Gastroesophageal sphincter (tissue), 3 donors: ENCODE measurements around the gene LRRC1.
"Not testable (repeated sequence)": the region's sequence is repeated elsewhere in the genome, so short reads cannot be mapped to it uniquely, and the experiment has no call there.

Source experiments
- EP300 ChIP-seq: sonication (generic); formaldehyde crosslinking; IDR thresholded peaks from one replicate; pipeline ENCODE4 v1.6.1; 2017; ENCODE audit warnings: antibody characterized with exemption, mild to moderate bottlenecking
- POLR2A ChIP-seq, 2 donors: fragments of 450-650 bp; IDR thresholded peaks; one replicate each; pipeline ENCODE4 v1.6.1; 2017; ENCODE audit warnings: antibody characterized with exemption in 2 of 2, mild to moderate bottlenecking in 2 of 2, moderate library complexity in 1 of 2
- TF ChIP-seq, protein P1 (sequence below), 4 experiments: fragments of 200-600 bp in 2 of 4; fragments of 450-650 bp in 2 of 4; sonication (generic) in 1 of 4; IDR thresholded peaks; one replicate each; pipeline ENCODE4 v1.5.1; 2017 to 2019; ENCODE audit warnings: antibody characterized with exemption in 4 of 4, mild to moderate bottlenecking in 2 of 4, moderate library complexity in 2 of 4

DNA sequence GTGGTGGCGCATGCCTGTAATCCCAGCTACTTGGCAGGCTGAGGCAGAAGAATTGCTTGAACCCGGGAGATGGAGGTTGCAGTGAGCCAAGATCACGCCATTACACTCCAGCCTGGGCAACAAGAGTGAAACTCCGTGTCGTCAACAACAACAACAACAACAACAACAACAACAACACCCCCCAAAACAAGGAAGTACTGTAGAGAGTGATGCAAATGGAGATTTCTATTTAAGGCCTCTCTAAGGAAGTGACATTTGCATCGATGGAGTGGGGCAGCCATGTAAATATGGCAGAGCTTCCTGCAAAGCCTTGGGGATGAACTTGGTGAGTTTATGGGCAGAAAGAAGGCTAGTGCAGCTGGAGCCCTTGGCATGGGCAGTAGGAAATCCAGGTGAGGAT, 12.8 kb downstream of the LRRC1 start:
- TF ChIP-seq, protein P1, sequence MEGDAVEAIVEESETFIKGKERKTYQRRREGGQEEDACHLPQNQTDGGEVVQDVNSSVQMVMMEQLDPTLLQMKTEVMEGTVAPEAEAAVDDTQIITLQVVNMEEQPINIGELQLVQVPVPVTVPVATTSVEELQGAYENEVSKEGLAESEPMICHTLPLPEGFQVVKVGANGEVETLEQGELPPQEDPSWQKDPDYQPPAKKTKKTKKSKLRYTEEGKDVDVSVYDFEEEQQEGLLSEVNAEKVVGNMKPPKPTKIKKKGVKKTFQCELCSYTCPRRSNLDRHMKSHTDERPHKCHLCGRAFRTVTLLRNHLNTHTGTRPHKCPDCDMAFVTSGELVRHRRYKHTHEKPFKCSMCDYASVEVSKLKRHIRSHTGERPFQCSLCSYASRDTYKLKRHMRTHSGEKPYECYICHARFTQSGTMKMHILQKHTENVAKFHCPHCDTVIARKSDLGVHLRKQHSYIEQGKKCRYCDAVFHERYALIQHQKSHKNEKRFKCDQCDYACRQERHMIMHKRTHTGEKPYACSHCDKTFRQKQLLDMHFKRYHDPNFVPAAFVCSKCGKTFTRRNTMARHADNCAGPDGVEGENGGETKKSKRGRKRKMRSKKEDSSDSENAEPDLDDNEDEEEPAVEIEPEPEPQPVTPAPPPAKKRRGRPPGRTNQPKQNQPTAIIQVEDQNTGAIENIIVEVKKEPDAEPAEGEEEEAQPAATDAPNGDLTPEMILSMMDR (IDR thresholded peaks at IDR 0.05), result not testable (repeated sequence)
- not testable (repeated sequence) for TF ChIP-seq POLR2A (IDR thresholded peaks at IDR 0.05); EP300
